Rectal smooth muscle tissue (tissue), 1 donor: ENCODE results near the gene PERCC1.
"Not testable (repeated sequence)": the region's sequence is repeated elsewhere in the genome, so short reads cannot be mapped to it uniquely, and the experiment has no call there.

Experiments
- H3K27ac ChIP-seq: one replicate; pipeline ENCODE4 v1.7.0; 2013; ENCODE audit warnings: low read depth, low read length, inconsistent platforms
- H3K27me3 ChIP-seq: one replicate; pipeline ENCODE4 v1.7.0; 2013; ENCODE audit warnings: low read length; ENCODE audit not compliant: control insufficient read depth, insufficient read depth
- H3K36me3 ChIP-seq: one replicate; pipeline ENCODE4 v1.7.0; 2013; ENCODE audit warnings: low read length; ENCODE audit not compliant: control insufficient read depth, insufficient read depth
- H3K4me1 ChIP-seq: one replicate; pipeline ENCODE4 v1.7.0; 2013; ENCODE audit warnings: low read length; ENCODE audit not compliant: control insufficient read depth, insufficient read depth
- H3K4me3 ChIP-seq: one replicate; pipeline ENCODE4 v1.7.0; 2013; ENCODE audit warnings: low read length
- H3K9ac ChIP-seq: one replicate; pipeline ENCODE4 v1.7.0; 2013; ENCODE audit warnings: low read length

PERCC1 gene

GRCh38 chr16:1439699-1440074 lies 8.8 kb downstream of the PERCC1 start:
- H3K27me3 ChIP-seq, H3K36me3 ChIP-seq, H3K27ac ChIP-seq, H3K4me1 ChIP-seq, H3K9ac ChIP-seq, H3K4me3 ChIP-seq: not testable (repeated sequence)

- Histone ChIP-seq H3K9ac (no peak overlapping the region), H3K27ac (no peak overlapping the region)
Measured at GRCh38 chr16:1441391-1441829, 10.5 kb downstream of the PERCC1 start.

GRCh38 chr16:1442697-1443096 lies 11.8 kb downstream of the PERCC1 start:
- Histone ChIP-seq H3K27ac (no peak overlapping the region), H3K27me3 (no peaks in the 10 kb centered on the region), H3K36me3 (peaks cover 8% of the 10 kb centered on the region), H3K4me1 (no peaks in the 10 kb centered on the region), H3K9ac (no peak overlapping the region), H3K4me3 (no peak overlapping the region)

More at GRCh38 chr16:1441391-1441829, 10.5 kb downstream of the PERCC1 start:
- no peak overlapping the region for H3K4me3 ChIP-seq
- peaks cover 5% of the 10 kb centered on the region for H3K36me3 ChIP-seq
- H3K4me1 ChIP-seq: no peaks in the 10 kb centered on the region
- H3K27me3 ChIP-seq: no peaks in the 10 kb centered on the region

GRCh38 chr16:1443403-1443973 lies 12.6 kb downstream of the PERCC1 start:
- Histone ChIP-seq H3K9ac (no peak overlapping the region), H3K4me1 (no peaks in the 10 kb centered on the region), H3K4me3 (no peak overlapping the region), H3K27ac (no peak overlapping the region), H3K36me3 (peaks cover 13% of the 10 kb centered on the region), H3K27me3 (no peaks in the 10 kb centered on the region)

- Histone ChIP-seq H3K9ac (no peak within 1 kb of the TSS), H3K36me3 (peaks cover 13% of the 10 kb centered on the region), H3K4me1 (no peaks in the 10 kb centered on the region), H3K4me3 (no peak within 1 kb of the TSS), H3K27me3 (no peaks in the 10 kb centered on the region), H3K27ac (no peak within 1 kb of the TSS)
Measured at GRCh38 chr16:1443980-1444729, 13.3 kb downstream of the PERCC1 start, which contains the start of gene CCDC154. CCDC154 (minus strand) TSS chr16:1444556; CDS start chr16:1444322, 234 bp downstream.

GRCh38 chr16:1444730-1445517 lies 14.0 kb downstream of the PERCC1 start:
- no peaks in the 10 kb centered on the region for H3K4me1 ChIP-seq
- H3K4me3 ChIP-seq: no peak overlapping the region
- H3K27ac ChIP-seq: no peak overlapping the region
- H3K27me3 ChIP-seq: no peaks in the 10 kb centered on the region
- peaks cover 13% of the 10 kb centered on the region for H3K36me3 ChIP-seq
- no peak overlapping the region for H3K9ac ChIP-seq

- peaks cover 13% of the 10 kb centered on the region for H3K36me3 ChIP-seq
- H3K4me3 ChIP-seq: no peak overlapping the region
- H3K9ac ChIP-seq: no peak overlapping the region
- H3K27me3 ChIP-seq: no peaks in the 10 kb centered on the region
- no peaks in the 10 kb centered on the region for H3K4me1 ChIP-seq
- H3K27ac ChIP-seq: no peak overlapping the region
Measured at GRCh38 chr16:1445518-1446203, 14.8 kb downstream of the PERCC1 start.

GRCh38 chr16:1446296-1447080 lies 15.6 kb downstream of the PERCC1 start:
- Histone ChIP-seq H3K4me1 (no peaks in the 10 kb centered on the region), H3K9ac (no peak overlapping the region), H3K27me3 (no peaks in the 10 kb centered on the region), H3K4me3 (no peak overlapping the region), H3K27ac (no peak overlapping the region), H3K36me3 (peaks cover 16% of the 10 kb centered on the region)

GRCh38 chr16:1447965-1448364 lies 17.1 kb downstream of the PERCC1 start:
- Histone ChIP-seq H3K36me3 (peaks cover 20% of the 10 kb centered on the region), H3K27me3 (no peaks in the 10 kb centered on the region)

GRCh38 chr16:1448536-1449116 lies 17.7 kb downstream of the PERCC1 start:
- Histone ChIP-seq H3K27me3 (no peaks in the 10 kb centered on the region), H3K36me3 (peaks cover 22% of the 10 kb centered on the region), H3K4me1 (no peaks in the 10 kb centered on the region), H3K27ac (no peak overlapping the region), H3K9ac (no peak overlapping the region), H3K4me3 (no peak overlapping the region)

More at GRCh38 chr16:1447965-1448364, 17.1 kb downstream of the PERCC1 start:
- H3K9ac ChIP-seq: no peak overlapping the region
- no peak overlapping the region for H3K27ac ChIP-seq
- no peaks in the 10 kb centered on the region for H3K4me1 ChIP-seq
- no peak overlapping the region for H3K4me3 ChIP-seq

- no peak overlapping the region for H3K9ac ChIP-seq
- no peak overlapping the region for H3K4me3 ChIP-seq
- no peaks in the 10 kb centered on the region for H3K27me3 ChIP-seq
- no peak overlapping the region for H3K27ac ChIP-seq
- peaks cover 23% of the 10 kb centered on the region for H3K36me3 ChIP-seq
- H3K4me1 ChIP-seq: no peaks in the 10 kb centered on the region
Measured at GRCh38 chr16:1449201-1449788, 18.4 kb downstream of the PERCC1 start.
